ENCODE results near the gene LYZ. TPM values are rescaled to one million over a fixed set of nuclear protein-coding genes. Genes with fewer than 3 reads are reported as not detected.

Gene LYZ
- total and polyA plus RNA-seq, 12 donors: 5.6 to 295 (median 12.3) TPM

GRCh38 chr12:69366796-69367195 lies 18.6 kb downstream of the LYZ start:
- Histone ChIP-seq H3K4me1 (no peaks in the 10 kb centered on the region), H3K9me3 (no peaks in the 10 kb centered on the region), H3K27me3 (no peaks in the 10 kb centered on the region), H3K36me3 (peaks cover 0 to 90% (median 20%) of the 10 kb centered on the region in 9 donors), H3K27ac (no peak overlapping the region), H3K4me3 (no peak overlapping the region)
- TF ChIP-seq CTCF (IDR thresholded peaks at IDR 0.05): no peak
- no peak for DNase-seq
- intact Hi-C loops (cut with DNase I): no loop called here
- 95 to 98% methylated on average over 5 of the region's 5 CpGs for WGBS, 2 donors
- ATAC-seq: no peak

- H3K4me3 ChIP-seq: no peak overlapping the region
- intact Hi-C loops (cut with DNase I): loop anchor here in 1 of 10 donors (1.0 kb wide), 1 partner anchor 47 kb away; no protein-coding TSS in a partner anchor
- TF ChIP-seq CTCF (IDR thresholded peaks at IDR 0.05): no peak
- no peak overlapping the region for H3K27ac ChIP-seq
- DNase-seq (no peak), ATAC-seq (no peak)
- H3K9me3 ChIP-seq: no peaks in the 10 kb centered on the region
- no peaks in the 10 kb centered on the region for H3K4me1 ChIP-seq
- no peaks in the 10 kb centered on the region for H3K27me3 ChIP-seq
- H3K36me3 ChIP-seq: peaks cover 0 to 94% (median 27%) of the 10 kb centered on the region in 9 donors
- 94 to 96% methylated on average over 1 of the region's 1 CpG for WGBS, 2 donors
Measured at GRCh38 chr12:69368171-69368570, 20.0 kb downstream of the LYZ start.

- Histone ChIP-seq H3K27ac (no peak overlapping the region), H3K9me3 (peaks cover 0 to 1% (median 0%) of the 10 kb centered on the region in 11 donors), H3K4me1 (no peaks in the 10 kb centered on the region), H3K36me3 (peaks cover 0 to 52% (median under 1%) of the 10 kb centered on the region in 9 donors), H3K27me3 (no peaks in the 10 kb centered on the region), H3K4me3 (no peak overlapping the region)
- no peak for TF ChIP-seq CTCF (IDR thresholded peaks at IDR 0.05)
- ATAC-seq: no peak
- intact Hi-C loops (cut with DNase I): loop anchor here in 4 of 10 donors (10.0 kb wide), 1 partner anchor 192 kb away; no protein-coding TSS in a partner anchor
- no peak for DNase-seq
- 98 to 100% methylated on average over 1 of the region's 1 CpG for WGBS, 2 donors
Measured at GRCh38 chr12:69383074-69383473, 34.9 kb downstream of the LYZ start.

GRCh38 chr12:69385038-69385437 lies 36.9 kb downstream of the LYZ start:
- DNase-seq (no peak), ATAC-seq (no peak)
- no peaks in the 10 kb centered on the region for H3K27me3 ChIP-seq
- no peaks in the 10 kb centered on the region for H3K9me3 ChIP-seq
- peaks cover 0 to 36% (median 0%) of the 10 kb centered on the region in 9 donors for H3K36me3 ChIP-seq
- H3K27ac ChIP-seq: no peak overlapping the region
- intact Hi-C loops (cut with DNase I): loop anchor here in 5 of 10 donors (5.0 to 10.0 kb wide), 3 partner anchors 187 to 252 kb away; no protein-coding TSS in a partner anchor
- H3K4me3 ChIP-seq: no peak overlapping the region
- no peak for TF ChIP-seq CTCF (IDR thresholded peaks at IDR 0.05)
- WGBS, 2 donors: 81 to 82% methylated on average over 3 of the region's 3 CpGs
- H3K4me1 ChIP-seq: no peaks in the 10 kb centered on the region
